Measurements from ENCODE around the gene PLA2G2F.

Gene PLA2G2F, protein sequence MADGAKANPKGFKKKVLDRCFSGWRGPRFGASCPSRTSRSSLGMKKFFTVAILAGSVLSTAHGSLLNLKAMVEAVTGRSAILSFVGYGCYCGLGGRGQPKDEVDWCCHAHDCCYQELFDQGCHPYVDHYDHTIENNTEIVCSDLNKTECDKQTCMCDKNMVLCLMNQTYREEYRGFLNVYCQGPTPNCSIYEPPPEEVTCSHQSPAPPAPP

GRCh38 chr1:20138961-20139550 is at the start of gene PLA2G2F:
Gene PLA2G2F, plus strand, starts transcription at chr1:20139323. Its CDS starts 105 bp downstream, at chr1:20139428.
- no peak for DNase-seq

DNA sequence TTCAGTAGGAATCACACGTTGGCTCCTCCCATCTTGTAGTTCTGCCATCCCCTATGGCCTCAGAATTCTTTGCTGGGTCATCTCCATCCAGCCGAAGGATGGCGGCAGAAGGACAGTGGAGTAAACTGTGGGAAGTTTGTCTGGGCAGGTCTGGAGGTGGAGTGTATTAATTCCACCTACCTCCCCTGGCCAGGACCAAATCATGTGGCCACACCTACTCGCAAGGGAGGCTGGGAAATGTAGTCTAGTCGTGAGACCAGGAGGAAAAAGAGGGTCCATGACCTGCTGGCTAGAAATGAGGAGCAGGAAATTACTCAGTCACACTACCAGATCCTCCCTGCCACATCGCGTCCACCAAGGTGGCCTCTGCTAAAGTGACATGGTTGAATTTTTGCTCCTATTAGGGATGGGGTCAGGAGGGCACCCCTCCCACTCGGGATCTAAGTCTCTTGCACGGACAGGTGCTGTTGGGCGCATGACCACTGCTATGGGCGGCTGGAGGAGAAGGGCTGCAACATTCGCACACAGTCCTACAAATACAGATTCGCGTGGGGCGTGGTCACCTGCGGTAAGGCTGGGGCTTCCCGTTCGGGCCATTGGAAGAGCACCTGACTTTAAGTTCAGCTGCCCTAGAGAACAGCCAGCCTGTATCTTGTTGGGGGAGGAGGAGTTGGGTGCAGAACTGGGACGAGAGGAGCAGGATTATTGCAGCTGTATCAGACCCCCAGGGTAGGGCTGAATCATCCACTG is 49.6 kb upstream of the PLA2G2F start:
- DNase-seq = no peak

GRCh38 chr1:20090119-20090518 is 49.0 kb upstream of the PLA2G2F start:
- DNase-seq = no peak

- DNase-seq = no peak
Observed at GRCh38 chr1:20090641-20091040, 48.5 kb upstream of the PLA2G2F start.

- no peak for DNase-seq
Observed at GRCh38 chr1:20093303-20093702, 45.8 kb upstream of the PLA2G2F start.

DNA sequence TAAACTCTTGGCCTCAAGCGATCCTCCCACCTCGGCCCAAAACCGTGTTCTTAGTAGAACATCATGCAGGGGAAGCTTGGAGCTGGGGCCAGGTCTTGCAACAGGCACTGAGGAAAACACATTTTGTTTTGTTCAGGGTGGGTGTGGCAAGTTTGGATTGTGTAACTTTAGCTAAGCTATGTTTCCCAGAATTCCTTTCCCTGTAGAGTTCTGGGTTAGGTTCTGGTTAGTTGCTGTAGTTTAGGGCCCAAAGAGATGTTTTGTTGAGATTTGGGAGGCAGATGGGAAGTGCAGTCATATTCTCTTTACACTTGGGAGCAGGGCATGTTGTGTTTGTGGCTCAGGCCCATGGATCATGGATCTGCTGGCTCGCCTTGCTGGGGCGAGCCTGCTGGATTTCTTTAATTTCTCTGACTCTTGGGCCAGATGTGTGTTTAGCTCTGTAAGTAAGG is 45.2 kb upstream of the PLA2G2F start:
- no peak for DNase-seq

GRCh38 chr1:20095564-20096434 is 43.3 kb upstream of the PLA2G2F start:
- no peak for DNase-seq

- no peak for DNase-seq
Observed at GRCh38 chr1:20096840-20097447, 42.2 kb upstream of the PLA2G2F start.

GRCh38 chr1:20099533-20099932 is 39.6 kb upstream of the PLA2G2F start:
- DNase-seq = no peak

GRCh38 chr1:20100632-20101355 is 38.3 kb upstream of the PLA2G2F start:
- peak; percentile 27 for DNase-seq

DNA sequence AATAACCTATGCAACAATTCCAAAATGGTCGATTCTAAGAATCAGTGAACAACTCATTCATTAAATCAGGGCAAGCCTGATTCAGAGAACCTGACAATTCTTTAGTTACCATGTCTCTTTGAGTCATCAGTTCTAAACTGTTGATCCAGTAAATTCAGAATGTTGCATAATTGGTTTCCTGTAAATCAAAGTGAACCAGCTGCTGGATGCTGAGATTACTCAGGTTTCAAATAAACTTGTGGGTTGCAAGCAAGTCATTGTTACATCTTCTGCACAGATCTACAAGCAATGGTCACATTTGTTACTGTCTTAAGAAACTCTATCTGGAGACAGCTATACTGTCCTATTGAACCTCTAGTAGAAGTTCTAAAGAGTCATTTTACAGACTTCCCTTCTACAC is 36.2 kb upstream of the PLA2G2F start:
- DNase-seq = no peak

- no peak for DNase-seq
Observed at GRCh38 chr1:20105856-20106255, 33.3 kb upstream of the PLA2G2F start.

GRCh38 chr1:20107351-20107750 is 31.8 kb upstream of the PLA2G2F start:
- DNase-seq = no peak

GRCh38 chr1:20107796-20108195 is 31.3 kb upstream of the PLA2G2F start:
- DNase-seq = no peak

DNA sequence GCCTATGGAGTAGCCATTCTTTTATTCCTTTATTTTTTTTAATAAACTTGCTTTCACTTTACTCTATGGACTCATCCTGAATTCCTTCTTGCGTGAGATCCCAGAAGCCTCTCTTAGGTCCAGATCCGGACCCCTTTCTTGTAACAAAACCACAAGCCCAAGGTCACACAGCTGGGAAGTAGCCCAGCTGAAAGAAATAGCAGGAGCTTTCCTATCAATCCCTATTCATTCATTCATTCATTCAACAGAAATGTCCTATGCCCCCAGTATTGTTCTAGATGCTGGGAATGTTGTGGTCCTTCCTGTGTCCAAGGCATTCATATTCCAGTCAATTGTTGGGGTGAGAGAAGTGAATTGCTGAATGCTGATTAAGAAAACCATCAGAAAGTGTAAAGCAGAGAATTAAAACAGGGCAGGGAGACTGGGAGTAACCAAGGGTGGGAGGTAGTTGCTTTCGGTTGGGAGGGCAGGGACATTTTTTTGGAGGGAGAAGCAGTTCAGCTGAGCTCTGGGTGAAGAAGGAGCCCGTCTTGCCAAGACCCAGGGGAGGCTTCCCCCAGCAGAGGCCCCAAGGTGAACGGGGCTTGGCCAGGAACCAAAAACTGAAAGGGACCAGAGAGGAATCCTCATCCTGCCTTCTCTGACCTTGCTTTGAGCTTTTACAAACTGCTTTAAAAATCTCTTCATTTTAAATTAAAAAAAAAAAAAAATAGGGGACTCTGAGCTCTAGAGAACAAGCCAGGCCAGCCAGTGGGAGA is 30.6 kb upstream of the PLA2G2F start:
- DNase-seq = no peak

DNA sequence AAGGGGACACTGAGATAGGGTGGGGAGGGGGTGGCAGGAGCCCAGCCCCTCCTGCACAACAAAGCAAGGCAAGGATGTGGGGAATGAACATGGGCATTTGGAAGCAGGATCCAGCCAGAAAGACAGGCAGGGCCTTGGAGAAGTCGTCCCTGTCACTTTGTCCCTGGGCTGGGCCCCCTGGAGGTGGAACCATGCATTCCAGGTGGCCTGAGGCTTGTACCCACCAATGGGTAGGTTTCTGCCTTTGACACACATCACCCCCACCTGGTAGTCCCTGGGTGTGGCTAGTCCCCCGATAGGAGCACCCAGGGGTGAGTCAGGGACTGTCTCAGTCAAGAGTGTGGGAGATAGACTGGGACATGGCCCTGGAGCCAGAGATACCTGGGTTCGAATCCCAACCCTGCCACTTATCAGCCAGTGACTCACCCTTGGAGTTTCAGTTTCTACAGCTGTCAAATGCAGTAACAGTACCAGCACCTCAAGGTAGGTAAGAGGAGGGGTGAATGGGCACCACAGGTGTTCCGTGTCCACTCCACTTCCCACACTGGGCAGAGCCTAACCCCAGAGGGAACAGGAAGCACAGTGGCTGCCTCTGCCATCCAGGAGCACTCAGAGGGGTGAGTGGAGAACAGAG is 29.8 kb upstream of the PLA2G2F start:
- DNase-seq = no peak

DNA sequence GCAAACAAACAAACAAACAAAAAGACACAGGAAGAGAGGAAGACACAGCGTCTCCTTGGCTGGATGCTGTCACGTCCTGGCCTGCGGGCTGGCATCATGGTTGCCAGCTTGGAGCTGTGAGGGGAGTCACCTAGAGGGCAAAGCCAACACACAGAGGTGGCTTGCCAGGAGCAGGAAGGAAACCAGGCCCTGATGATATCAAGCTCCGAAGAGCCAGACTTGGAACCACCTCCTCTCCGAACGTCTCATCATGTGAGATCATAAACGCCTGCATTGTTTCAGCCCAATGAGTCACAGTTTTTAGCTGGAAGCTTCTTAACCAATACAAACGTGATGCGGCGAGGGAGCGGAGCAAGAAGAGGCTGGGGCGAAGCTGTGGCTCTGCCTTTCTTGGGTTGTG is 28.4 kb upstream of the PLA2G2F start:
- DNase-seq = no peak

DNA sequence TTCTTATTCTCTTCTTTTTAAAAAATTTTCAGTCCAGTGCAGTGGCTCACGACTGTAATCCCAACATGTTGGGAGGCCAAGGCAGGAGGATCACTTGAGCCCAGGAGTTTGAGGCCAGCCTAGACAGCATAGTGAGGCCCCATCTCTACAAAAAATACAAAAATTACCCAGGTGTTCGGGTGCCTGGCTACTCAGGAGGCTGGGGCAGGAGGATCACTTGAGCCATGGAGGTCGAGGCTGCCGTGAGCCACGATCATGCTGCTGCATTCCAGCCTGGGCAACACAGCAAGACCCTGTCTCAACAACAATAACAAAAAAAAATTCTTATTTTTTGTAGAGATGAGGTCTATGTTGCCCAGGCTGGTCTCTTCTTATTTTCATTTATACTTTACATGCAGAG is 27.7 kb upstream of the PLA2G2F start:
- no peak for DNase-seq

DNA sequence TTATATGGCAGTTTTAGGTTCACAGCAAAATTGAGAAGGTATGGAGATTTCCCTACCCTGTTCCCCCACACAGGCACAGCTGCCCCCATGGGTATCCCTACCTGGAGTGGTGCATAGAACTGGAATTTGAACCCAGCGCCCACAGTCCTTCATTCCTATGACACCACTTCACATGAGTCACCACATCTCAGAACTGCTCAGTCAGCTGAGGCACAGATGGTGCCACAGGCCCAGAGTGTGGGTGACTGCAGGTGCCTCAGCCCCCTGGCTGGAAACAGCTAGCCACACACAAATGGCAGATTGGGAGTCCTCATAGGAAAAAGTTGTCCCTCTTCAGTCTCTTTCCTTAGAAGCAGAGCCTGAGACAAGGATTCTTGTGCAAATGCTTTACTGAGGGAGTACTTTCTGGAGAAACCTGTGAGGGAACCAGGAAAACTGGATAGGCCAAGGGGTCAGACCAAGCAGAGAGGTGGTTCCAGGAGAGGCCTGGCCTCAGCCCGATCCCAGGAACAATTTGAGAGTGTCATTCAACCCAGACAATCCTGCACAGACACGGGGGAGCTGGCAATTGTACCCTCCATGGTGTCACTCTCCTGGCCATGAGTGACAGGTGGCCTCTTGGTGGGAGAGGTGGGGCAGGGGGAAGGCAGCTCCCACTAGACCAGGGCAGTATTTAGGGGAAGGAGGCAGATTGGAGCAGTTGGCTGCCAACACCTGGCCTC is 26.7 kb upstream of the PLA2G2F start:
- DNase-seq = no peak

DNA sequence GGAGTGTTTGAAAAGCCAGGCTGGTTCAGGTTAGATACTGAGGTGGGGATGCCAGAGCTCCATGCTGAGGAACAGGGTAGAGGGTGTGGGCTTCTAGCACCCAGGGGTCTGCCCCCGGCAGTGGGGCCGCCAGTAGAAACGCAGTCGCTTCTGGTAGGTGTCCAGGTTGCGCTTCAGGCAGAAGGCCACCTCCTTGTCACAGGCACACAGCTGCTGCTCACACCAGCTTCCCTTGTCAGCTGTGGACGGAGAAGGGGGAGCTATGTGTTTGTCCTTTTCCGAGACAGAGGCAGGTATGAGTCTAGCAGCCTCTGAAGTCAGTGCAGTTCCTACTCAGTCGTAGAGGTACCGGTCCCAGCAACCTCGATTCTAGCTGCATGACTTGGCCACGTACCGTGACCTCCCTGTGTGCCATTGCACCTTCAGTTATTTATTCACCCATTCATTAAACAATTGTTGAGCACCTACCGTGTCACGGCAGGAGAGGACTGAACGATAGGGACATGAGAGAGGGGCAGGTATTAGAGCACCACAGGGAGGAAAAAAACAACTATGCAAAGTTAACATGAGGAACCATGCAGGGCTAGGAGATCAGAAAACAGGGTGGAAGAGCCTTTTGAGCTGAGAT is 25.0 kb upstream of the PLA2G2F start:
- DNase-seq = no peak

Data from activated naive CD4-positive, alpha-beta T cell treated with Interleukin-2 at 50 U/mL for 16 hours (primary cell).